Measurements from ENCODE around the gene BCHE.

DNA sequence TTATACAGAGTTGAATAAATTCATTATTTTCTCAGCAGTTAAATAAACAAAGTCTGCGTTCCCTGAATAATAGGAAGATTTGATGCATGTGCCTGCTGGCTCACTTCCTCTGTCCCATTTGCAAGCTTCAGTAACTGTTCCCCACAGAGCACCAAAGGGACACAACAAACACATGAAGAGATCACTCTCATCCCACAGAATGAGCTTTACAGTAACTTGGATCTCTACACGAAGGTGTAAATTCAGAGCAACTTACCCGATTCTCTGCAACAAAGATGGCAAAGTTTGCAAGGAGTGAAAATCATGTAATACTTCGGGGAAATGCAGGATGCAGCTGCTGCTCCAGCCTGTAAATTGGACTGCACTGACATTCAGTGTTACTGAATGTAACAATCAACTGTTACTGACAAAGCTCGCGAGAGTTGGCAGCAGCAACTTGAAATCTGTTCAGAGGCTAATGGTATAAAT is at the start of gene BCHE:
- TF ChIP-seq, protein P1, sequence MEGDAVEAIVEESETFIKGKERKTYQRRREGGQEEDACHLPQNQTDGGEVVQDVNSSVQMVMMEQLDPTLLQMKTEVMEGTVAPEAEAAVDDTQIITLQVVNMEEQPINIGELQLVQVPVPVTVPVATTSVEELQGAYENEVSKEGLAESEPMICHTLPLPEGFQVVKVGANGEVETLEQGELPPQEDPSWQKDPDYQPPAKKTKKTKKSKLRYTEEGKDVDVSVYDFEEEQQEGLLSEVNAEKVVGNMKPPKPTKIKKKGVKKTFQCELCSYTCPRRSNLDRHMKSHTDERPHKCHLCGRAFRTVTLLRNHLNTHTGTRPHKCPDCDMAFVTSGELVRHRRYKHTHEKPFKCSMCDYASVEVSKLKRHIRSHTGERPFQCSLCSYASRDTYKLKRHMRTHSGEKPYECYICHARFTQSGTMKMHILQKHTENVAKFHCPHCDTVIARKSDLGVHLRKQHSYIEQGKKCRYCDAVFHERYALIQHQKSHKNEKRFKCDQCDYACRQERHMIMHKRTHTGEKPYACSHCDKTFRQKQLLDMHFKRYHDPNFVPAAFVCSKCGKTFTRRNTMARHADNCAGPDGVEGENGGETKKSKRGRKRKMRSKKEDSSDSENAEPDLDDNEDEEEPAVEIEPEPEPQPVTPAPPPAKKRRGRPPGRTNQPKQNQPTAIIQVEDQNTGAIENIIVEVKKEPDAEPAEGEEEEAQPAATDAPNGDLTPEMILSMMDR (IDR thresholded peaks at IDR 0.05): no peak
- peak; percentile 89 for TF ChIP-seq POLR2A (IDR thresholded peaks at IDR 0.05)
